GM23338 (cell line): ENCODE measurements around the gene NOL3. TPM values are rescaled to one million over a fixed set of nuclear protein-coding genes. Genes with fewer than 3 reads are reported as not detected.

Experiments used
- ATAC-seq: fragments of 200-7000 bp; cut with Tn5 transposase; 3 replicates; pipeline ENCODE4 v1.9.1; 2020
- DNase-seq: peaks from one replicate; pipeline ENCODE4 v3.0.0-alpha.2; 2015; ENCODE audit warnings: low spot score
- H2AFZ ChIP-seq: fragments of 200-600 bp; sonication (generic); 2 replicates; pipeline ENCODE4 v1.8.0; 2016; ENCODE audit warnings: antibody characterized with exemption, mild to moderate bottlenecking, moderate library complexity
- H3F3A ChIP-seq: fragments of 200-600 bp; sonication (generic); replicated peaks from 2 replicates; pipeline ENCODE4 v1.8.0; 2017; ENCODE audit warnings: antibody characterized with exemption, mixed run types, low read depth
- H3K27ac ChIP-seq: fragments of 200-600 bp; sonication (generic); 2 replicates; pipeline ENCODE4 v1.6.1; 2016; ENCODE audit warnings: low read depth
- H3K27me3 ChIP-seq: fragments of 200-600 bp; sonication (generic); 2 replicates; pipeline ENCODE4 v1.8.0; 2016; ENCODE audit warnings: mild to moderate bottlenecking, mixed run types, moderate library complexity; ENCODE audit not compliant: insufficient read depth
- H3K36me3 ChIP-seq: fragments of 200-600 bp; sonication (generic); 2 replicates; pipeline ENCODE4 v1.8.0; 2016; ENCODE audit warnings: mild to moderate bottlenecking; ENCODE audit not compliant: insufficient read depth
- H3K4me1 ChIP-seq: fragments of 200-600 bp; sonication (generic); 2 replicates; pipeline ENCODE4 v1.8.0; 2016; ENCODE audit warnings: mild to moderate bottlenecking, moderate library complexity; ENCODE audit not compliant: insufficient read depth
- H3K4me2 ChIP-seq: fragments of 200-600 bp; sonication (generic); 2 replicates; pipeline ENCODE4 v1.7.1; 2017; ENCODE audit warnings: mixed run types
- H3K4me3 ChIP-seq: fragments of 200-600 bp; sonication (generic); 2 replicates; pipeline ENCODE4 v1.6.1; 2016; ENCODE audit warnings: mixed run types
- H3K79me2 ChIP-seq: fragments of 200-600 bp; sonication (generic); replicated peaks from 2 replicates; pipeline ENCODE4 v1.8.0; 2017; ENCODE audit warnings: mild to moderate bottlenecking; ENCODE audit not compliant: insufficient read depth
- H3K9me2 ChIP-seq: fragments of 200-600 bp; sonication (generic); 2 replicates; pipeline ENCODE4 v1.8.0; 2017; ENCODE audit not compliant: insufficient read depth
- H4K20me1 ChIP-seq: fragments of 200-600 bp; sonication (generic); replicated peaks from 2 replicates; pipeline ENCODE4 v1.8.0; 2017; ENCODE audit warnings: mild to moderate bottlenecking; ENCODE audit not compliant: insufficient read depth
- H3K27ac Mint-ChIP-seq: 2 replicates; pipeline ENCODE4 v1.8.0; 2020; ENCODE audit warnings: inconsistent platforms, mild to moderate bottlenecking, moderate library complexity, mixed read lengths
- H3K27me3 Mint-ChIP-seq: 3 replicates; pipeline ENCODE4 v1.8.0; 2022; ENCODE audit warnings: low read depth, mild to moderate bottlenecking, moderate library complexity, mixed read lengths, inconsistent platforms; ENCODE audit not compliant: insufficient read depth, poor library complexity
- H3K36me3 Mint-ChIP-seq: 3 replicates; pipeline ENCODE4 v1.8.0; 2021; ENCODE audit warnings: low read depth, mild to moderate bottlenecking, inconsistent platforms, moderate library complexity, mixed read lengths
- H3K4me1 Mint-ChIP-seq: 3 replicates; pipeline ENCODE4 v1.8.0; 2020; ENCODE audit warnings: mild to moderate bottlenecking, inconsistent platforms, mixed read lengths
- H3K4me3 Mint-ChIP-seq: 3 replicates; pipeline ENCODE4 v1.8.0; 2021; ENCODE audit warnings: moderate library complexity, mild to moderate bottlenecking, inconsistent platforms, mixed read lengths
- H3K9me3 Mint-ChIP-seq: 3 replicates; pipeline ENCODE4 v1.8.0; 2020; ENCODE audit warnings: moderate library complexity, mild to moderate bottlenecking, inconsistent platforms, mixed read lengths
- CTCF ChIP-seq, 2 experiments: fragments of 200-600 bp in 1 of 2; sonication (generic) in 1 of 2; conservative IDR thresholded peaks; 2 replicates each; pipeline versions ENCODE4 v1.5.1 to v1.6.1; 2016 to 2017; ENCODE audit warnings: antibody characterized with exemption in 2 of 2, low read depth in 2 of 2, mild to moderate bottlenecking in 2 of 2, moderate library complexity in 1 of 2
- ETS1 ChIP-seq: IDR thresholded peaks from 2 replicates; pipeline ENCODE4 v1.6.1; 2016; ENCODE audit warnings: antibody characterized with exemption
- JUNB ChIP-seq: IDR thresholded peaks from one replicate; pipeline ENCODE4 v1.6.1; 2016; ENCODE audit warnings: antibody characterized with exemption; ENCODE audit not compliant: unreplicated experiment
- POLR2AphosphoS5 ChIP-seq: IDR thresholded peaks from 2 replicates; pipeline ENCODE4 v1.6.1; 2016; ENCODE audit warnings: antibody characterized with exemption, low read depth
- ZNF331 ChIP-seq: fragments of 250-450 bp; sonication (Bioruptor Pico); IDR thresholded peaks from 2 replicates; pipeline ENCODE4 v1.5.0; 2020; ENCODE audit warnings: low read depth, mild to moderate bottlenecking, moderate library complexity
- ZNF462 ChIP-seq: fragments of 250-450 bp; sonication (Bioruptor Pico); IDR thresholded peaks from 2 replicates; pipeline ENCODE4 v1.5.0; 2020; ENCODE audit warnings: mild to moderate bottlenecking, moderate library complexity
- polyA plus RNA-seq: library from polyadenylated mRNA; unstranded; fragments of >200 nt; fragmentation: Nextera tagmentation; extraction: Ambion mirVana; gene quantifications from 2 replicates; pipeline ENCODE4 v1.2.1, GENCODE V29; 2016
- total RNA-seq: library from RNA; depleted of rRNA; stranded (reverse); fragments of >200 nt; shearing (Covaris generic); gene quantifications from 2 replicates; pipeline ENCODE4 v1.2.3, GENCODE V29; 2014

NOL3 gene
- total and polyA plus RNA-seq, 2 experiments from 2014 or later: 3.3 to 4.0 TPM

- DNase-seq (no peak), ATAC-seq (no peak)
- H3K36me3 ChIP-seq: no peaks in the 10 kb centered on the region
- no peaks in the 10 kb centered on the region for H3K36me3 Mint-ChIP-seq
- no peak overlapping the region for H3K27ac ChIP-seq
- no peak overlapping the region for H3K27ac Mint-ChIP-seq
- no peaks in the 10 kb centered on the region; the same call in 1 of the 2 replicates for H4K20me1 ChIP-seq
- H3K4me3 Mint-ChIP-seq: no peak overlapping the region
- no peaks in the 10 kb centered on the region for H3K4me1 ChIP-seq
- no peak overlapping the region for H2AFZ ChIP-seq
- H3K27me3 Mint-ChIP-seq: peaks cover 12% of the 10 kb centered on the region
- no peak overlapping the region for H3K4me2 ChIP-seq
- no peaks in the 10 kb centered on the region for H3K79me2 ChIP-seq
- peaks cover 5% of the 10 kb centered on the region; the same call in 2 of the 3 replicates for H3K4me1 Mint-ChIP-seq
- H3F3A ChIP-seq: no peaks in the 10 kb centered on the region
- no peaks in the 10 kb centered on the region for H3K9me3 Mint-ChIP-seq
- no peak overlapping the region for H3K4me3 ChIP-seq
- H3K27me3 ChIP-seq: no peaks in the 10 kb centered on the region
- TF ChIP-seq CTCF (conservative IDR thresholded peaks at IDR 0.05; ENCODE audit: low read depth in 2 of 2): no peak
- no peak for TF ChIP-seq ZNF331
- no peak for TF ChIP-seq ETS1
- TF ChIP-seq JUNB: no peak
- TF ChIP-seq POLR2AphosphoS5: no peak
- no peak for TF ChIP-seq ZNF462 (CRISPR knock-in tag)
- no peaks in the 10 kb centered on the region for H3K9me2 ChIP-seq
Observed at GRCh38 chr16:67209565-67209964, 39.2 kb downstream of the NOL3 start.
